GM23338 (cell line): ENCODE measurements around the gene KCNE5. TPM values are rescaled to one million over a fixed set of nuclear protein-coding genes. Genes with fewer than 3 reads are reported as not detected.

ENCODE experiments used
- ATAC-seq: fragments of 200-7000 bp; cut with Tn5 transposase; 3 replicates; pipeline ENCODE4 v1.9.1; 2020
- DNase-seq: peaks from one replicate; pipeline ENCODE4 v3.0.0-alpha.2; 2015; ENCODE audit warnings: low spot score
- H2AFZ ChIP-seq: fragments of 200-600 bp; sonication (generic); 2 replicates; pipeline ENCODE4 v1.8.0; 2016; ENCODE audit warnings: antibody characterized with exemption, mild to moderate bottlenecking, moderate library complexity
- H3F3A ChIP-seq: fragments of 200-600 bp; sonication (generic); replicated peaks from 2 replicates; pipeline ENCODE4 v1.8.0; 2017; ENCODE audit warnings: antibody characterized with exemption, mixed run types, low read depth
- H3K27ac ChIP-seq: fragments of 200-600 bp; sonication (generic); 2 replicates; pipeline ENCODE4 v1.6.1; 2016; ENCODE audit warnings: low read depth
- H3K27me3 ChIP-seq: fragments of 200-600 bp; sonication (generic); 2 replicates; pipeline ENCODE4 v1.8.0; 2016; ENCODE audit warnings: mild to moderate bottlenecking, mixed run types, moderate library complexity; ENCODE audit not compliant: insufficient read depth
- H3K36me3 ChIP-seq: fragments of 200-600 bp; sonication (generic); 2 replicates; pipeline ENCODE4 v1.8.0; 2016; ENCODE audit warnings: mild to moderate bottlenecking; ENCODE audit not compliant: insufficient read depth
- H3K4me1 ChIP-seq: fragments of 200-600 bp; sonication (generic); 2 replicates; pipeline ENCODE4 v1.8.0; 2016; ENCODE audit warnings: mild to moderate bottlenecking, moderate library complexity; ENCODE audit not compliant: insufficient read depth
- H3K4me2 ChIP-seq: fragments of 200-600 bp; sonication (generic); 2 replicates; pipeline ENCODE4 v1.7.1; 2017; ENCODE audit warnings: mixed run types
- H3K4me3 ChIP-seq: fragments of 200-600 bp; sonication (generic); 2 replicates; pipeline ENCODE4 v1.6.1; 2016; ENCODE audit warnings: mixed run types
- H3K79me2 ChIP-seq: fragments of 200-600 bp; sonication (generic); replicated peaks from 2 replicates; pipeline ENCODE4 v1.8.0; 2017; ENCODE audit warnings: mild to moderate bottlenecking; ENCODE audit not compliant: insufficient read depth
- H3K9me2 ChIP-seq: fragments of 200-600 bp; sonication (generic); 2 replicates; pipeline ENCODE4 v1.8.0; 2017; ENCODE audit not compliant: insufficient read depth
- H4K20me1 ChIP-seq: fragments of 200-600 bp; sonication (generic); replicated peaks from 2 replicates; pipeline ENCODE4 v1.8.0; 2017; ENCODE audit warnings: mild to moderate bottlenecking; ENCODE audit not compliant: insufficient read depth
- H3K27ac Mint-ChIP-seq: 2 replicates; pipeline ENCODE4 v1.8.0; 2020; ENCODE audit warnings: inconsistent platforms, mild to moderate bottlenecking, moderate library complexity, mixed read lengths
- H3K27me3 Mint-ChIP-seq: 3 replicates; pipeline ENCODE4 v1.8.0; 2022; ENCODE audit warnings: low read depth, mild to moderate bottlenecking, moderate library complexity, mixed read lengths, inconsistent platforms; ENCODE audit not compliant: insufficient read depth, poor library complexity
- H3K36me3 Mint-ChIP-seq: 3 replicates; pipeline ENCODE4 v1.8.0; 2021; ENCODE audit warnings: low read depth, mild to moderate bottlenecking, inconsistent platforms, moderate library complexity, mixed read lengths
- H3K4me1 Mint-ChIP-seq: 3 replicates; pipeline ENCODE4 v1.8.0; 2020; ENCODE audit warnings: mild to moderate bottlenecking, inconsistent platforms, mixed read lengths
- H3K4me3 Mint-ChIP-seq: 3 replicates; pipeline ENCODE4 v1.8.0; 2021; ENCODE audit warnings: moderate library complexity, mild to moderate bottlenecking, inconsistent platforms, mixed read lengths
- H3K9me3 Mint-ChIP-seq: 3 replicates; pipeline ENCODE4 v1.8.0; 2020; ENCODE audit warnings: moderate library complexity, mild to moderate bottlenecking, inconsistent platforms, mixed read lengths
- CREB1 ChIP-seq: fragments of 250-450 bp; sonication (Bioruptor Pico); IDR thresholded peaks from 2 replicates; pipeline ENCODE4 v1.5.0; 2020; ENCODE audit warnings: low read depth, mild to moderate bottlenecking, moderate library complexity
- CTCF ChIP-seq, 2 experiments: fragments of 200-600 bp in 1 of 2; sonication (generic) in 1 of 2; conservative IDR thresholded peaks; 2 replicates each; pipeline versions ENCODE4 v1.5.1 to v1.6.1; 2016 to 2017; ENCODE audit warnings: antibody characterized with exemption in 2 of 2, low read depth in 2 of 2, mild to moderate bottlenecking in 2 of 2, moderate library complexity in 1 of 2
- JUNB ChIP-seq: IDR thresholded peaks from one replicate; pipeline ENCODE4 v1.6.1; 2016; ENCODE audit warnings: antibody characterized with exemption; ENCODE audit not compliant: unreplicated experiment
- POLR2AphosphoS5 ChIP-seq: IDR thresholded peaks from 2 replicates; pipeline ENCODE4 v1.6.1; 2016; ENCODE audit warnings: antibody characterized with exemption, low read depth
- REST ChIP-seq: IDR thresholded peaks from one replicate; pipeline ENCODE4 v1.6.1; 2018; ENCODE audit warnings: antibody characterized with exemption; ENCODE audit not compliant: unreplicated experiment
- STAT1 ChIP-seq: IDR thresholded peaks from one replicate; pipeline ENCODE4 v1.6.1; 2016; ENCODE audit warnings: antibody characterized with exemption; ENCODE audit not compliant: unreplicated experiment
- ZNF462 ChIP-seq: fragments of 250-450 bp; sonication (Bioruptor Pico); IDR thresholded peaks from 2 replicates; pipeline ENCODE4 v1.5.0; 2020; ENCODE audit warnings: mild to moderate bottlenecking, moderate library complexity
- polyA plus RNA-seq: library from polyadenylated mRNA; unstranded; fragments of >200 nt; fragmentation: Nextera tagmentation; extraction: Ambion mirVana; gene quantifications from 2 replicates; pipeline ENCODE4 v1.2.1, GENCODE V29; 2016
- total RNA-seq: library from RNA; depleted of rRNA; stranded (reverse); fragments of >200 nt; shearing (Covaris generic); gene quantifications from 2 replicates; pipeline ENCODE4 v1.2.3, GENCODE V29; 2014

Gene KCNE5
- total and polyA plus RNA-seq, 2 experiments from 2014 or later: 4.1 to 5.1 TPM

GRCh38 chrX:109623997-109624396, 975 bp downstream of the KCNE5 start (continued):
- TF ChIP-seq ZNF462: no peak
- no peak for TF ChIP-seq STAT1
- TF ChIP-seq JUNB: no peak

GRCh38 chrX:109622270-109622669, 2.7 kb downstream of the KCNE5 start:
- H3F3A ChIP-seq: no peaks in the 10 kb centered on the region
- H3K4me3 ChIP-seq: no peak overlapping the region
- no peaks in the 10 kb centered on the region for H4K20me1 ChIP-seq
- ATAC-seq (no peak), DNase-seq (no peak)
- no peaks in the 10 kb centered on the region for H3K9me2 ChIP-seq
- H2AFZ ChIP-seq: no peak overlapping the region
- Mint-ChIP-seq H3K4me3 (no peak overlapping the region), H3K9me3 (peaks cover under 1% of the 10 kb centered on the region; the same call in 2 of the 3 replicates), H3K36me3 (no peaks in the 10 kb centered on the region), H3K4me1 (peaks cover 6% of the 10 kb centered on the region), H3K27me3 (peaks cover 5% of the 10 kb centered on the region), H3K27ac (no peak overlapping the region)
- no peaks in the 10 kb centered on the region for H3K79me2 ChIP-seq
- H3K4me2 ChIP-seq: no peak overlapping the region
- no peaks in the 10 kb centered on the region for H3K36me3 ChIP-seq
- H3K27ac ChIP-seq: no peak overlapping the region
- no peaks in the 10 kb centered on the region for H3K4me1 ChIP-seq
- peaks cover 4% of the 10 kb centered on the region; the same call in 1 of the 2 replicates for H3K27me3 ChIP-seq
- no peak for TF ChIP-seq CTCF (conservative IDR thresholded peaks at IDR 0.05; ENCODE audit: low read depth in 2 of 2)
- TF ChIP-seq REST: no peak
- TF ChIP-seq JUNB: no peak
- no peak for TF ChIP-seq CREB1 (CRISPR knock-in tag)
- TF ChIP-seq POLR2AphosphoS5: no peak
